Iris pigment epithelial cell (primary cell): ENCODE data around the gene FAM185A.
"Not testable (repeated sequence)": the region's sequence is repeated elsewhere in the genome, so short reads cannot be mapped to it uniquely, and the experiment has no call there.

Experiments
- DNase-seq: peaks from one replicate; pipeline ENCODE4 v3.0.0-alpha.2; 2011; ENCODE audit warnings: low read depth

The FAM185A gene

GRCh38 chr7:102748605-102749444 is at the start of gene FAM185A:
TSS of gene FAM185A (plus strand) at chr7:102748999. CDS start at chr7:102749208, 209 bp downstream.
- peak; percentile 100 for DNase-seq

GRCh38 chr7:102713011-102713690 is 35.6 kb upstream of the FAM185A start:
- not testable (repeated sequence) for DNase-seq

- not testable (repeated sequence) for DNase-seq
Observed at GRCh38 chr7:102713691-102714080, 35.1 kb upstream of the FAM185A start.

- DNase-seq = not testable (repeated sequence)
Observed at GRCh38 chr7:102714774-102715522, 33.9 kb upstream of the FAM185A start.

- not testable (repeated sequence) for DNase-seq
Observed at GRCh38 chr7:102715718-102716117, 33.1 kb upstream of the FAM185A start.

- DNase-seq = peak; percentile 49
Observed at GRCh38 chr7:102718491-102718890, 30.3 kb upstream of the FAM185A start.

- not testable (repeated sequence) for DNase-seq
Observed at GRCh38 chr7:102726170-102726569, 22.6 kb upstream of the FAM185A start.

- not testable (repeated sequence) for DNase-seq
Observed at GRCh38 chr7:102729670-102730069, 19.1 kb upstream of the FAM185A start.

- not testable (repeated sequence) for DNase-seq
Observed at GRCh38 chr7:102730431-102730830, 18.4 kb upstream of the FAM185A start.

GRCh38 chr7:102742002-102742771 is 6.6 kb upstream of the FAM185A start:
- not testable (repeated sequence) for DNase-seq

- not testable (repeated sequence) for DNase-seq
Observed at GRCh38 chr7:102743861-102744260, 4.9 kb upstream of the FAM185A start.

- DNase-seq = peak; percentile 13
Observed at GRCh38 chr7:102745494-102746288, 3.1 kb upstream of the FAM185A start.

- DNase-seq = not testable (repeated sequence)
Observed at GRCh38 chr7:102749445-102749786, 617 bp downstream of the FAM185A start.

- DNase-seq = not testable (repeated sequence)
Observed at GRCh38 chr7:102758227-102758626, 9.4 kb downstream of the FAM185A start.

GRCh38 chr7:102759934-102760333 is 11.1 kb downstream of the FAM185A start:
- not testable (repeated sequence) for DNase-seq

- not testable (repeated sequence) for DNase-seq
Observed at GRCh38 chr7:102761234-102761633, 12.4 kb downstream of the FAM185A start.

GRCh38 chr7:102763295-102763905 is 14.6 kb downstream of the FAM185A start:
- DNase-seq = not testable (repeated sequence)

- not testable (repeated sequence) for DNase-seq
Observed at GRCh38 chr7:102769657-102770192, 20.9 kb downstream of the FAM185A start.

GRCh38 chr7:102770467-102770866 is 21.7 kb downstream of the FAM185A start:
- not testable (repeated sequence) for DNase-seq

GRCh38 chr7:102776217-102776616 is 27.4 kb downstream of the FAM185A start:
- DNase-seq = not testable (repeated sequence)
